ENCODE results near the gene PZP. TPM values are rescaled to one million over a fixed set of nuclear protein-coding genes. Genes with fewer than 3 reads are reported as not detected.

PZP gene
- total RNA-seq, 8 experiments from 2014 or later = 0.08 to 1.6 (median 0.43) TPM; not detected in 1

DNA sequence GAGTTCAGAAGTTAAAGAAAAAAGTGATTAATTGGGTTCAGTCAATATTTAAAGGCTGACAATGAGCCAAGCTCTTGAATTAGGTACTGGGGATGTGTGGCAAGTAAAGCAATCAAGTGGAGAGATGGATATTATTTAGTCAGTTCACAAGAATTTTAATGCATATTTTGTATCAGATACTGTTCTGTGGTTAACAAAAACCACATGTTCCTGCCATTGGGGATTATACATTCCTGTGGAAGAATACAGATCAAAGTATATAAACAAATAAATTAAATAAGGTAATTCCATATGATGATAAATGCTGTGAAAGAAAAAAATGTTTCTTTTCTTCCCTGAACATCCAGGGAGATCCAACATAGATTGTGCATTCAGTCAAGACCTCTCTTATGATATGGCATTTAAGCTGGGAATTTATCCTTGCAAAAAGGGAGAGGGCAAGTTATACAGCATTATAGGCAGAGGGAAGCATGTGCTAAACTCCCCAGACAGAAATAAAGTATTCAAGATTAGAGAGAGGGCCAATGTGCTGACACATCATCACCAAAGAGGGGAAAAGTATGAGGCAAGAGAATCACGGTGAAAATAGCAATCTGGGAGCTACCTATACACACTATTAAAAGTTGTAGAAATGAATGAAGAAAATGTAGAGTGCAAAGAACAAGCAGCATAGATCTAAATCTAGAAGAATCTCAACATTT is 74.8 kb downstream of the PZP start:
- peak in 2 of 8 experiments; percentile 16 to 20 for ATAC-seq (replicated peaks in 6 of 8)
- Histone ChIP-seq H3K4me1 (replicated peaks in 1 of 2) (no peaks in the 10 kb centered on the region), H3K27ac (no peak overlapping the region), H3K4me3 (no peak overlapping the region)
- WGBS, 10 experiments = 0 to 100% (median 33%) methylated on average over 1 of the region's 1 CpG; no CpG with 5 or more reads in 1 of the 10 experiments
- in situ Hi-C loops (cut with MboI; ENCODE audit: low pct_unique_long_range_greater_than_20kb in 2 of 9, low sequenced_read_pairs in 9 of 9, unreplicated experiment in 9 of 9) = no loop called here

GRCh38 chr12:9132008-9132535 is 76.1 kb downstream of the PZP start:
- Histone ChIP-seq H3K4me1 (replicated peaks in 1 of 2) (no peaks in the 10 kb centered on the region), H3K4me3 (no peak overlapping the region), H3K27ac (no peak overlapping the region)
- 0 to 100% (median 55%) methylated on average over 1 of the region's 1 CpG; no CpG with 5 or more reads in 2 of the 10 experiments for WGBS, 10 experiments
- ATAC-seq (replicated peaks in 6 of 8) = no peak
- in situ Hi-C loops (cut with MboI; ENCODE audit: low pct_unique_long_range_greater_than_20kb in 2 of 9, low sequenced_read_pairs in 9 of 9, unreplicated experiment in 9 of 9) = no loop called here

DNA sequence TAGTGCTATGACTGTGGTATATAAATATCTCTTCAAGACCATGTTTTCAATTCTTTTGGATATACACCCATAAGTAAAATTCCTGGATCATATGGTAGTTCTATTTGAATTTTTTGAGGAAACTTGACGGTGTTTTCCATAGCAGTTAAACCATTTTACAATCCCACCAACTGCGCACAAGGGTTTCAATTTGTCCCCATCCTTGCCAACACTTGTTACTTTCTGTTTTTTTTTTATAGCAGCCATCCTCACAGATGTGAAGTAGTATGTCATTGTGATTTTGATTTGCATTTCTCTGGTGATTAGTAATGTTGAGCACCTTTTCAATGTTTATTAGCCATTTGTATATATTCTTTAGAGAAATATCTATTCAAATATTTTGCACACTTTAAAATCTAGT is 78.0 kb downstream of the PZP start:
- Histone ChIP-seq H3K27ac (no peak overlapping the region), H3K4me1 (replicated peaks in 1 of 2) (no peaks in the 10 kb centered on the region), H3K4me3 (no peak overlapping the region)
- no peak for ATAC-seq (replicated peaks in 6 of 8)
- in situ Hi-C loops (cut with MboI; ENCODE audit: low pct_unique_long_range_greater_than_20kb in 2 of 9, low sequenced_read_pairs in 9 of 9, unreplicated experiment in 9 of 9) = no loop called here
- 0 to 100% (median 50%) methylated on average over 1 to 2 of the region's 2 CpGs; no CpG with 5 or more reads in 1 of the 10 experiments for WGBS, 10 experiments

GRCh38 chr12:9127936-9128663 is 80.1 kb downstream of the PZP start:
- WGBS, 10 experiments = 61 to 100% (median 91%) methylated on average over 3 to 15 of the region's 36 CpGs; no CpG with 5 or more reads in 1 of the 10 experiments
- H3K4me3 ChIP-seq = no peak overlapping the region
- H3K27ac ChIP-seq = no peak overlapping the region
- in situ Hi-C loops (cut with MboI; ENCODE audit: low pct_unique_long_range_greater_than_20kb in 2 of 9, low sequenced_read_pairs in 9 of 9, unreplicated experiment in 9 of 9) = no loop called here
- ATAC-seq (replicated peaks in 6 of 8) = no peak
- H3K4me1 ChIP-seq (replicated peaks in 1 of 2) = no peaks in the 10 kb centered on the region

- in situ Hi-C loops (cut with MboI; ENCODE audit: low pct_unique_long_range_greater_than_20kb in 2 of 9, low sequenced_read_pairs in 9 of 9, unreplicated experiment in 9 of 9) = no loop called here
- Histone ChIP-seq H3K4me1 (replicated peaks in 1 of 2) (no peaks in the 10 kb centered on the region), H3K4me3 (no peak overlapping the region), H3K27ac (no peak overlapping the region)
- no peak for ATAC-seq (replicated peaks in 6 of 8)
- 67 to 100% (median 83%) methylated on average over 1 to 6 of the region's 21 CpGs; no CpG with 5 or more reads in 2 of the 10 experiments for WGBS, 10 experiments
Observed at GRCh38 chr12:9127484-9127883, 80.7 kb downstream of the PZP start.

DNA sequence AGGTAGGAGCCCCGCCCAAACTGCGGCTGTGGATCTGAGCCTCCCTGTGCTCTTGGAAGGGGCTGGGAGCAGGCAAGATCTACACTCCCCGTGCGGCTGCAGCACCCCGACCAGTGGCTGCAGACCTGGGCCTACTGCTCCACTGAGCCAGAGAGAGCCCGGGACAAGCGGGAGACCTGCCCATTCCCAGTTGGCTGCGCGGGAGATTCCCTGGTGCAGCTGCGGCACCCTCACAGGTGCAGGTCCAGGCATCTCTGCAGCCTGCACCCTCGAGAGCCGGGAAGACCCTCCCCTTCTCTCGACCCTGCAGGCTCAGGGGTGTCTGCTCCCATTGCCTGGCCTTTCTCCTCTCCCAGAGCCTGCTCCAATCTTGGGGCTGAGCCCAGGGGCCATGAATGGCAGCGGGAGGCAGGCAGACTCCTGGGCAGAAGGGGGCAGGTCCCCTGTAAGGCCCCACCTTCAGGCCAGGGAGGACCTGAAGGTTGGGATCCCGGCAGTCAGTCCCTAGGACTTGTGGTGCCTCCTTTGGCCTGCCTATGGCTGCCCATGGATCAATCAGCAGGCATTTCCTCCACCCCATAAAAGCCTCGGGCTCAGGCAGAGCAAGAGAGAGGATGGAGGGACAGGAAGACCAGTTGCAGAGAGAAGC is 83.7 kb downstream of the PZP start:
- in situ Hi-C loops (cut with MboI; ENCODE audit: low pct_unique_long_range_greater_than_20kb in 2 of 9, low sequenced_read_pairs in 9 of 9, unreplicated experiment in 9 of 9) = no loop called here
- WGBS, 10 experiments = 60 to 95% (median 82%) methylated on average over 2 to 3 of the region's 16 CpGs; no CpG with 5 or more reads in 7 of the 10 experiments
- H3K4me3 ChIP-seq = no peak overlapping the region
- H3K4me1 ChIP-seq (replicated peaks in 1 of 2) = no peaks in the 10 kb centered on the region
- H3K27ac ChIP-seq = no peak overlapping the region
- no peak for ATAC-seq (replicated peaks in 6 of 8)

DNA sequence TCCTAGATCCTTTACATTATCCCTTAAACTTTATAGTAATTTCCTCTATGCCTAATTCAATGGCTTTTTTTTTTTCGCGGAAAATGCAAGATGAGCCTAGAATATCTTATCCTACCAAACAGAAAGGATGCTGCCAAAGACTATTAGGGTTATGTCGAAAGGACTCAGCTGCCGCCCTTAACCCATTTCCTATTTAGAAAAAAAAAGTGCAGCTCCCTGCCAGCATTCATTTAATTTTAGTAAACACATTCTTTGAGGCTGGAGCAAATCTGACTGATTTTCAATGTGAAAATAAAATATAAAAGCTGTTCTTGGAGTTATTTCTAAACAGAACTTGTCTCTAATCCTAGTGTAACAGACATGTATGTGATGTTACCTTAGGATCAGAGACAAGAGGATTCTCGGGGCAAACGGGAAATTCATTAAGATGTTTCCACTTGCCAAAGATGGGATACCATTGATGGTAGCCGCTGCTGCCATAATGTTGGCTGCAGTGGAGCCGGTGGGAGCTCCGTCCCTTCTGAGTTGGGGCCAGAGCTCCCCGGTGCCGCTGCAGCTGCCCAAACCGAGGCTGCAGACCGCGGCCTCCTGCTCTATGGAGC is 84.3 kb downstream of the PZP start:
- no peak for ATAC-seq (replicated peaks in 6 of 8)
- no peak overlapping the region for H3K27ac ChIP-seq
- 9 to 100% (median 83%) methylated on average over 3 to 14 of the region's 14 CpGs for WGBS, 10 experiments

DNA sequence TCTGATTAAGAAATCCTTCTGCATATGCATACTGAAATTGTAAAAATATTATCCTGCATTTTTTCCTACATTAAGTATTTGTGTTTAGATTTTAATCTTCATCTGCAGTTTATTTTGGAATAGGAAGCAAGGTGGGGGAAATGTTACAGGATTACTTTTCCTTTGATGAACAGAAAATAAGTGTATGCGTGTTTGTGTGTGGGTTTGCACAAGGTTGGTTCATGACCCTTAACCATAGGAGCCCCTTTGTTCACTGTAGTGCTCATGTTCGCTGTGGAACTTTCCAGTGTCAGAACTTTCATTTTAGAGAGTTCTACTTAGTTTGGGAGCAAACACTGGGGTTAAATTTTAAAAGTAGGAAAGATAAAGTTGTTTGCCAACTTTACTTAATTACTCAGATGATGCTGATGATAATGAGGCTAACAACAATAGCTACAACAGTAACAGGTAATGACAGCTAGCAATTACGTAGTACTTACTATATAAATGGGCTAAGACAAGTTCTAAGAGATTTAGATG is 86.0 kb downstream of the PZP start:
- Histone ChIP-seq H3K4me1 (replicated peaks in 1 of 2) (no peaks in the 10 kb centered on the region), H3K27ac (no peak overlapping the region), H3K4me3 (no peak overlapping the region)
- ATAC-seq (replicated peaks in 6 of 8) = no peak
- in situ Hi-C loops (cut with MboI; ENCODE audit: low pct_unique_long_range_greater_than_20kb in 2 of 9, low sequenced_read_pairs in 9 of 9, unreplicated experiment in 9 of 9) = no loop called here
- 21 to 100% (median 76%) methylated on average over 1 to 3 of the region's 3 CpGs for WGBS, 10 experiments

More for the DNA sequence above, 84.3 kb downstream of the PZP start:
- in situ Hi-C loops (cut with MboI; ENCODE audit: low pct_unique_long_range_greater_than_20kb in 2 of 9, low sequenced_read_pairs in 9 of 9, unreplicated experiment in 9 of 9) = no loop called here
- H3K4me3 ChIP-seq = no peak overlapping the region
- no peaks in the 10 kb centered on the region for H3K4me1 ChIP-seq (replicated peaks in 1 of 2)

- Histone ChIP-seq H3K4me3 (no peak overlapping the region), H3K27ac (no peak overlapping the region), H3K4me1 (replicated peaks in 1 of 2) (no peaks in the 10 kb centered on the region)
- no peak for ATAC-seq (replicated peaks in 6 of 8)
- in situ Hi-C loops (cut with MboI; ENCODE audit: low pct_unique_long_range_greater_than_20kb in 2 of 9, low sequenced_read_pairs in 9 of 9, unreplicated experiment in 9 of 9) = no loop called here
- WGBS, 10 experiments = 10 to 90% (median 71%) methylated on average over 2 to 9 of the region's 10 CpGs; no CpG with 5 or more reads in 1 of the 10 experiments
Observed at GRCh38 chr12:9120487-9121184, 87.6 kb downstream of the PZP start.

DNA sequence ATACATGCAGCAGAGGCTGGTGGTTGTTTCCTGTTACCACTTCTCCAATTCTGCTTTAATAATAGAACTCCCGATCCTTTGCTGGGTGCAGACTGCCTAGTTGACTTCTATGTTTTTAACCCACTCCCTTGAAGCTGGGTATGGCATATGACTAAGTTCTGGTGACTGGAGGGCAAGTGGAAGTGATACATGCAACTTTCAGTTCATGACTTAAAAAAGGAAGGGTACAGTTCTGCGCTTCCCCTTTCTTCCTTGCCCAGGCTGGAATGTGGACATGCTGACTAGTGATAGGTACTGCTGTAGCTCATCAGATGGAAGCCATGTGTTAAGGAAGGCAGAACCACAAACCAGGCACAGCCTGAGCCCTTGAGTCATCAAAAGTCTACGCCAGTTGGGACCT is 90.0 kb downstream of the PZP start:
- ATAC-seq (replicated peaks in 6 of 8) = peak in 2 of 8 experiments; percentile 62 to 76
- WGBS, 10 experiments = 0 to 100% (median 92%) methylated on average over 1 to 3 of the region's 3 CpGs; no CpG with 5 or more reads in 1 of the 10 experiments
- no peaks in the 10 kb centered on the region for H3K4me1 ChIP-seq (replicated peaks in 1 of 2)
- in situ Hi-C loops (cut with MboI; ENCODE audit: low pct_unique_long_range_greater_than_20kb in 2 of 9, low sequenced_read_pairs in 9 of 9, unreplicated experiment in 9 of 9) = no loop called here
- no peak overlapping the region for H3K4me3 ChIP-seq
- H3K27ac ChIP-seq = no peak overlapping the region

GRCh38 chr12:9115731-9116559 is 92.2 kb downstream of the PZP start, which contains the start of gene A2M:
Gene A2M (minus strand): TSS chr12:9115919. CDS start chr12:9115849, 70 bp downstream.
- in situ Hi-C loops (cut with MboI; ENCODE audit: low pct_unique_long_range_greater_than_20kb in 2 of 9, low sequenced_read_pairs in 9 of 9, unreplicated experiment in 9 of 9) = no loop called here
- Histone ChIP-seq H3K4me3 (no peak within 1 kb of the TSS), H3K27ac (no peak within 1 kb of the TSS), H3K4me1 (replicated peaks in 1 of 2) (no peaks in the 10 kb centered on the region)
- WGBS, 10 experiments = 39 to 89% (median 73%) methylated on average over 3 to 9 of the region's 9 CpGs; no CpG with 5 or more reads in 1 of the 10 experiments
- ATAC-seq (replicated peaks in 6 of 8) = peak in 2 of 8 experiments; percentile 30 to 55

All from motor neuron (in vitro differentiated cells).